ENCODE data around the gene GP5. TPM values are rescaled to one million over a fixed set of nuclear protein-coding genes. Genes with fewer than 3 reads are reported as not detected.

The GP5 gene
- not detected in 2 replicates for total RNA-seq (2014; rRNA removed; shearing (Covaris generic))
- polyA plus RNA-seq (2015; cell fraction: cytosol; rRNA removed) = 0.02 TPM in 1 of 2 replicates, not detected in the other
- not detected in 2 replicates for polyA plus RNA-seq (2015; cell fraction: nucleus; rRNA removed)

GRCh38 chr3:194399166-194399565 is at the start of gene GP5:
TSS of gene GP5 (minus strand) at chr3:194399266. CDS start at chr3:194398282, 984 bp downstream.
- DNase-seq (ENCODE audit: low read depth, low spot score) = no peak
- in situ Hi-C loops (cut with HindIII; ENCODE audit: low pct_unique_long_range_greater_than_20kb, low sequenced_read_pairs) = no loop called here

GRCh38 chr3:194447657-194448056 is 48.6 kb upstream of the GP5 start:
- no peak for DNase-seq (ENCODE audit: low read depth, low spot score)
- in situ Hi-C loops (cut with HindIII; ENCODE audit: low pct_unique_long_range_greater_than_20kb, low sequenced_read_pairs) = no loop called here

DNA sequence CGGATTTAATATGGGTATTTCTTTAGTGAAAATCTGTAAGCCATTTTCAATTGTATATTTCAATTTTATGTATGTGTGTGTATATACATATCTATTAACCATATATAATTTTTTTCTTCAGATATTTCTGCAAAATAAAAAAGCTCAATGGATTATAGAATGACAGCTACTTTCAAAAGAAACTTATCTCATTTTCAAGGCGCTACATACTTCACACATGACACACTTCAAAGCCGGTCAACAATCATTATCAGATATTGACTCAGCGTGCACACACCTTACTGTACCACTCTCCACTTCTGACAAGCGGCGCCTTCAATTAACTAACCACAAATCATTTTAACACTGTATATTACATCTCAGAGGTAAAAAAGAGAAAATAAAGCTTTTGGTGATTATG is 48.1 kb upstream of the GP5 start:
- in situ Hi-C loops (cut with HindIII; ENCODE audit: low pct_unique_long_range_greater_than_20kb, low sequenced_read_pairs) = no loop called here
- no peak for DNase-seq (ENCODE audit: low read depth, low spot score)

DNA sequence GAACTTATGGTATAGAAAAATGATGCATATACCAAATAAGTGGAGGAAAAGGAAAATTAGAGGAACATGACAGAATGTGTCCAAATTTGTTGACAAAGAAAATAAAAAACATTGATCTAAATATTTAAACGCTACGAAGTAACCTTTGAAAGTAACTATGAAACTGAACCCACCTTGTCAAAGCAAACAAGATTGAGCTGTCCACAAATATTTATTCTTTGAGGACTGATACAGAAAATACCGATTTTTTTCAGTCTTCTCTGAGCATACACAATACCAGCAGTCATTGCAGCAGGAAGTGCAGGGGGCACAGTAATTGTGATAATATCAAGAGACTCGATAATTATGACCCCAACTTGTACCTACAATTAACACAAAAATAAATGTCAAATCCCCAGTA is 47.7 kb upstream of the GP5 start:
- DNase-seq (ENCODE audit: low read depth, low spot score) = no peak
- in situ Hi-C loops (cut with HindIII; ENCODE audit: low pct_unique_long_range_greater_than_20kb, low sequenced_read_pairs) = no loop called here

- in situ Hi-C loops (cut with HindIII; ENCODE audit: low pct_unique_long_range_greater_than_20kb, low sequenced_read_pairs) = no loop called here
- no peak for DNase-seq (ENCODE audit: low read depth, low spot score)
Observed at GRCh38 chr3:194446172-194446571, 47.1 kb upstream of the GP5 start.

GRCh38 chr3:194443901-194444300 is 44.8 kb upstream of the GP5 start:
- in situ Hi-C loops (cut with HindIII; ENCODE audit: low pct_unique_long_range_greater_than_20kb, low sequenced_read_pairs) = no loop called here
- DNase-seq (ENCODE audit: low read depth, low spot score) = no peak

- no peak for DNase-seq (ENCODE audit: low read depth, low spot score)
- in situ Hi-C loops (cut with HindIII; ENCODE audit: low pct_unique_long_range_greater_than_20kb, low sequenced_read_pairs) = no loop called here
Observed at GRCh38 chr3:194440756-194441155, 41.7 kb upstream of the GP5 start.

- no peak for DNase-seq (ENCODE audit: low read depth, low spot score)
- in situ Hi-C loops (cut with HindIII; ENCODE audit: low pct_unique_long_range_greater_than_20kb, low sequenced_read_pairs) = no loop called here
Observed at GRCh38 chr3:194439881-194440550, 41.0 kb upstream of the GP5 start.

DNA sequence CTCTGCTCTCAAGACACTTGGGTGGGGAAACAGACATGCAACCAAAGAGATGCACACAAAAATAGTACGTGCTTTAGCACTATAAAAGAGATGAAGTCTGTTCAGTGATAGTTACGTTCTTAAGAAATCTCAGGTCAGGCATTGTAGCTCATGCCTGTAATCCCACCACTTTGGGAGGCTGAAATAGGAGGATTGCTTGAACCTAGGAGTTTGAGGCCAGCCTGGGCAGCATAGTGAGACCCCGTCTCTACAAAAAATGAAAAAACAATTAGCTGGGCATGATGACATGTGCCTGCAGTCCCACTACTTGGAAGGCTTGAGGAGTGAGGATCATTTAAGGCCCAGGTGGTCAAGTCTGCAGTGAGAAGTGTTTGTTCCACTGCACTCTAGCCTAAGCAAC is 35.4 kb upstream of the GP5 start:
- in situ Hi-C loops (cut with HindIII; ENCODE audit: low pct_unique_long_range_greater_than_20kb, low sequenced_read_pairs) = no loop called here

DNA sequence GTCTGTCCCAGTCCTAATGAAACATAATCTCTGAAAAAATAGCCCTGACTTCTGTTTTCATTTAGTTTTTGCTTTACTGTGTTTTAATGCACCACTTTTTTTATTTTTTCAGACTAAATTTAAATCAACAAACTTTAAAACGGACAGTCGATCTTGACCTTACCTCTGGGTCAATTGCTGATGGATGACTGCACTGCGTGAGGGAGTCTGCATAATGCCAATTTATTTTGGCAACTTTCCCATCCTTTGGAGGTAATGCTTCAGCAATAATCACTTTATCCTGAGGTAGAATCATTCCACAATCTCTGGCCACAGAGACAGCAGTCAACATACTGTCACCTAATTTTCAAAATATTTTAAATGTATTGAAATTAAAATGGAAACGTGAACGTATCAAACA is 32.5 kb upstream of the GP5 start:
- DNase-seq (ENCODE audit: low read depth, low spot score) = no peak

More for the DNA sequence above, 35.4 kb upstream of the GP5 start:
- DNase-seq (ENCODE audit: low read depth, low spot score) = no peak

GRCh38 chr3:194425399-194425798 is 26.3 kb upstream of the GP5 start:
- in situ Hi-C loops (cut with HindIII; ENCODE audit: low pct_unique_long_range_greater_than_20kb, low sequenced_read_pairs) = no loop called here
- DNase-seq (ENCODE audit: low read depth, low spot score) = no peak

More for the DNA sequence above, 32.5 kb upstream of the GP5 start:
- in situ Hi-C loops (cut with HindIII; ENCODE audit: low pct_unique_long_range_greater_than_20kb, low sequenced_read_pairs) = no loop called here

DNA sequence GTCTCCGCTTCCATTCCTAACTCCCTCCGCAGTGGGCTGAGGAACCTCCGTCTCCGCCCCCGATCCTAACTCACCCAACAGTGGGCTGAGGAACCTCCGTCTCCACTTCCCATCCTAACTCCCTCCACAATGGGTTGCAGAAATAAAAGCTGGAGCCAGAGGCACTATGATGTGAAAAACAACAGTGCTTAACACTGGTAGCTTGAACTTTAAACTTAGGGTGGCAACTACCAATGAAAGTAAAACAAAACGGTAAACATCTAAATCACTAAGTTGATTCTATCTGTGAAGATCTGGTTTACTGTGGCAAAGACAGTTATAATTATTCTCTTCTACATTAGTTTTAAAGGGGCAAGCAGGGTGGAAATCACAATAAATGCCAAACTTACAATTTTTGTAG is 25.9 kb upstream of the GP5 start:
- no peak for DNase-seq (ENCODE audit: low read depth, low spot score)
- in situ Hi-C loops (cut with HindIII; ENCODE audit: low pct_unique_long_range_greater_than_20kb, low sequenced_read_pairs) = no loop called here

DNA sequence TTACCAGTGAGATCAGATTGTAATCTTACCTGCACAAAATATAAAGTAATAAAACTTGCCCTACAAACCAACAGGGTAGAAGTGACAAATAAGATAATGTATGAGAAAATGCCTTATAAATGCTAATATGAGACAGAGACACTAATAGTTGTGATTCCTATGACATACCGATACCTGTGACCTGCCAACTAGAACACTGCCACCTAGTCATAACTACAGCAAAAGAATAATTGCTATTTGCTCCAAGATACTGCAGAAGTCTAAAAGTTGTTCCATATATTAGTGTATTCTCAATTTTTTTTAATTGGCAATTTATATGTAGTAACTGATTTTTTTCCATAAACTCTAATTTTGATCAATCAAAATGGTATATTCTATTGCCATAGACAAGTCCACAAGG is 25.3 kb upstream of the GP5 start:
- no peak for DNase-seq (ENCODE audit: low read depth, low spot score)
- in situ Hi-C loops (cut with HindIII; ENCODE audit: low pct_unique_long_range_greater_than_20kb, low sequenced_read_pairs) = no loop called here

GRCh38 chr3:194423317-194423716 is 24.3 kb upstream of the GP5 start:
- in situ Hi-C loops (cut with HindIII; ENCODE audit: low pct_unique_long_range_greater_than_20kb, low sequenced_read_pairs) = no loop called here
- DNase-seq (ENCODE audit: low read depth, low spot score) = no peak

- in situ Hi-C loops (cut with HindIII; ENCODE audit: low pct_unique_long_range_greater_than_20kb, low sequenced_read_pairs) = no loop called here
- no peak for DNase-seq (ENCODE audit: low read depth, low spot score)
Observed at GRCh38 chr3:194422188-194422587, 23.1 kb upstream of the GP5 start.

DNA sequence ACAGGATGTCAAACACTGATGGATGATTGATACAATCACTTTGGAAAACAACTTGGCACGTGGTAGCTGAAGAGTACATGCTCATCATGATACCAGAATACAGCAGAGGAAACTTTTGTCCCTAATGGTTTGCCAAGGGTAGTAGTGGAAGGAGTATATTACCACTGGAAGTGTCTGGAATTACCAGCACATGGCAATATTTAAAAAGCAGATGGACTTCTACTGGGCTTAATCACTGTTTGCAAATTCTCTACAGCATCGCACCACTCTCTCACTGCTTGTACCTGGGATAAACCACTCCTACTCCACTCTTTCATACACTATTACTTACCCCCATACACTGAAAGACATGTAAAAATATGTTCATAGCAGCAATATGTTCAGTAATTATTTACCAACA is 19.6 kb upstream of the GP5 start:
- DNase-seq (ENCODE audit: low read depth, low spot score) = no peak
- in situ Hi-C loops (cut with HindIII; ENCODE audit: low pct_unique_long_range_greater_than_20kb, low sequenced_read_pairs) = no loop called here

DNA sequence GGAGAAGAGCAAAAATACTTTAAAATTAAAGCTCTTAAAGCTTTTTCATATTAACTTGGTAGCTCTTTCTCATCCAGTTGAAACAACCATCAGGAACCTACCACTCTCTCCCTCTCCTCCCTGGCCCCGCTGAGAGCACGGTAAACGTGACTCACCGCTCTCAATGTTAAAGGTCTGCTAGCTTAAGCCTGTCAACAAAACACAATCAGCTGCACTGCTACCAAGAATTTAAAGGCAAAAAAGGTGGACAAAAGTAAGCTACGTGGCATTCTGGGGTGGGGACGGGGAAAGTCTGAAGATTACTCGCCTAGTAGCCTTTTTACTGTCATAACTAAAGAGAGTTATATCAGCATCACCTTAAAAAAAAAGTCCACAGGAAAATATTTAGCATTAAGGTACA is 8.4 kb upstream of the GP5 start:
- in situ Hi-C loops (cut with HindIII; ENCODE audit: low pct_unique_long_range_greater_than_20kb, low sequenced_read_pairs) = no loop called here

DNA sequence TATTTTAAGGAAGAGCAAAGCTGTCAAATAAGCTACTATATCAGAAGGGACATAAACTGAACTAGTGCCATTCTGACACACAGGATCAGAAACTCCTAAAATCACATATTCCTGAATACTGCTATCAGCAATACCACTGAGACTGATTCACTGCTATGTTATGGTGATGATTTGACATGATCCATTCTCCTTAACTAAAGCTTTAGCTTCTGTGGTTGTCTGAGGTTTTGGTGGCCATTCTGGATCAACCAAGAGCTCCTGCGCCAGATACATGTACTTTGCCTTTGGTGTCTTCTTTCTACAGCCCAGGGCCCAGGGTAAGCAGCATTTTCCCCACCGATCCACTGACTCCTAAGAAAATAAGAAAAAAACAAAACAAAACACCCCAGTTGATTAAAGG is 6.7 kb upstream of the GP5 start:
- no peak for DNase-seq (ENCODE audit: low read depth, low spot score)
- in situ Hi-C loops (cut with HindIII; ENCODE audit: low pct_unique_long_range_greater_than_20kb, low sequenced_read_pairs) = no loop called here

More for the DNA sequence above, 8.4 kb upstream of the GP5 start:
- DNase-seq (ENCODE audit: low read depth, low spot score) = no peak

DNA sequence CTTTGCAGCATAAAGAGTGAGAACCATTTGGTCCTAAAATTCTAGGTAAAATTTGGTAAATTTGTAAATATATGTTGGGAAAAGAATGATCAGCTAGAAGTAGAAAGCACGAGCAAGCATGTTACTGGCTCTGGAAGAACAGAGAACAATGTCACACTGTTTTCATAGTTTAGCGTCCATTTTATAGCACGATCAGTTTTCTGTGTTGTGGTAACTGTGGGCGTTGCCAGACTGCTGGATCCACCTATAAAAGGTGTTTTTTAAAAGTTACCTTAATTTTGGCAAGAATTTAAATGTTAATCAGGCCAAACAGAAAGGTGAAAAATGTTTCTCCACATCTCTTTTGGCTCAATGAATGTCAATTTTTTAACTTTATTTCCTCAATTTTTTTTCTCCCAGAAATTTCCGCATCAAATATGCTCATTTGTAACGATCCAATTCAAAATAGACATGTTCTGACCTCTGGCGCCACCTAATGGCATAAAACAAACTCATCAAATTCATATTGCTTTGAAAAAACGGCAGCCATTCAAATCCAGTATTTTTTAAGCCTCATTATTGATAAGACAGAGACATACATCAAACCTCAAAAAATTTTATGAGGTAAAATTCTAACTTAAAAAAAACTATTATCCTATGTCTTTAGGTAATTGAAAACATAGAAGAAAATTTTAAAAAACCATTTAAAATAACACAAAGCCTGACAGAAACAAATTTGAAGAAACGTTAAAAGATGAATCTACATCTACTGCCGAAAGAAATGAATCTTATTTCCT is 5.5 kb upstream of the GP5 start:
- DNase-seq (ENCODE audit: low read depth, low spot score) = peak; percentile 78
- in situ Hi-C loops (cut with HindIII; ENCODE audit: low pct_unique_long_range_greater_than_20kb, low sequenced_read_pairs) = no loop called here

Data from SK-MEL-5 (cell line).